Urinary bladder (tissue), 4 donors: Measurements from ENCODE around the gene CEL. TPM values are rescaled to one million over a fixed set of nuclear protein-coding genes. Genes with fewer than 3 reads are reported as not detected.
"Not testable (repeated sequence)": the region's sequence is repeated elsewhere in the genome, so short reads cannot be mapped to it uniquely, and the experiment has no call there.

Source experiments
- DNase-seq: peaks from one replicate; pipeline ENCODE4 v3.0.0-alpha.2; 2015; ENCODE audit errors: extremely low spot score
- H3K27ac ChIP-seq: one replicate; pipeline ENCODE4 v1.5.1; 2013; ENCODE audit warnings: low read depth, mild to moderate bottlenecking, moderate library complexity
- H3K36me3 ChIP-seq: one replicate; pipeline ENCODE4 v1.6.1; 2013; ENCODE audit warnings: mild to moderate bottlenecking, moderate library complexity; ENCODE audit not compliant: insufficient read depth
- H3K4me1 ChIP-seq: one replicate; pipeline ENCODE4 v1.6.1; 2013; ENCODE audit warnings: mild to moderate bottlenecking, moderate library complexity; ENCODE audit not compliant: insufficient read depth
- H3K4me3 ChIP-seq: one replicate; pipeline ENCODE4 v1.5.1; 2013; ENCODE audit warnings: low read depth, low read length
- WGBS: extraction: QIAGEN DNeasy Blood & Tissue Kit; methylation state at CpG from one replicate; pipeline ENCODE4 v1.1.7; 2013; 5-methylcytosine and 5-hydroxymethylcytosine counted together
- polyA plus RNA-seq: library from polyadenylated mRNA; stranded (reverse); fragments of 200-250 nt; gene quantifications from one replicate; pipeline ENCODE4 v1.2.3, GENCODE V29; 2013
- total RNA-seq: library from RNA; depleted of rRNA; stranded (reverse); fragments of >200 nt; gene quantifications from one replicate; pipeline ENCODE4 v1.2.3, GENCODE V29; 2014
- donor health status: healthy with polysubstance abuse.
- donor health status: healthy.

Gene CEL
- total and polyA plus RNA-seq, 2 donors, result 0.95 to 1.4 TPM

DNA sequence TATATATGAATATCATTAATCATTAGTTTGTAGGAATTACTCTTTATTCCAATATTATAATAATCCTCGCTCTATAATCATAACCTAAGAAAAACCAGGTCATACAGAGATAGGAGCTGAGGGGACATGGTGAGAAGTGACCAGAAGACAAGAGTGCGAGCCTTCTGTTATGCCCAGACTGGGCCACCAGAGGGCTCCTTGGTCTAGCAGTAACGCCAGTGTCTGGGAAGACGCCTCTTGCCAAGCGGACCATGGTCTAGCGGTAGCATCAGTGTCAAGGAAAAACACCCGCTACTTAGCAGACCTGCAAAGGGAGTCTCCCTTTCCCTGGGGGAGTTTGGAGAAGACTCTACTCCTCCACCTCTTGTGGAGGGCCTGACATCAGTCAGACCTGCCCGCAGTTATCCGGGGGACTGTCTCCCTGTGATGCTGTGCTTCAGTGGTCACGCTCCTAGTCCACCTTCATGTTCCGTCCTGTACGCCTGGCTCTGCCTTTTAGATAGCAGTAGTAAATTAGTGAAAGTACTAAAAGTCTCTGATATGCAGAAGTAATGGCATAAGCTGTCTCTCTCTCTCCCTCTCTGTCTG, 20.8 kb upstream of the CEL start:
- 93% methylated on average over 12 of the region's 12 CpGs for WGBS
- H3K27ac ChIP-seq, result not testable (repeated sequence)

DNA sequence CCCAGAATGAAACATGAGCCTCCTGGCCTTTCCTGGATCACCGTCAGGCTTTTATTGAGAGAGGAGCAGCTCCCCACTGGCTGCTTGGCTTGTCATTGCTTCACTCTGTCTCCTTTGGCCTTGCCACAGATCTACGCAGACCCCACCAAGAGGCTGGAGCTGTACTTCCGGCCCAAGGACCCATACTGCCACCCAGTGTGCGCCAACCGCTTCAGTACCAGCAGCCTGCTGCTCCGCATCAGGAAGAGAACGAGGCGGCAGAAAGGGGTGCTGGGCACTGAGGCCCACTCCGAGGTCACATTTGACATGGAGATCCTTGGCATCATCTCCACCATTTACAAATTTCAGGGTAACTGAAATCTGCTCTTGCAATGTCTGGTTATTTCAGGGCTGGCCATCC, 19.8 kb upstream of the CEL start:
- 93% methylated on average over 9 of the region's 9 CpGs for WGBS
- Histone ChIP-seq H3K4me3 (no peak overlapping the region), H3K27ac (no peak overlapping the region), H3K36me3 (peaks cover 14% of the 10 kb centered on the region), H3K4me1 (no peaks in the 10 kb centered on the region)
- no peak for DNase-seq

More for the DNA sequence above, 20.8 kb upstream of the CEL start:
- not testable (repeated sequence) for H3K36me3 ChIP-seq, DNase-seq, H3K4me3 ChIP-seq, H3K4me1 ChIP-seq

DNA sequence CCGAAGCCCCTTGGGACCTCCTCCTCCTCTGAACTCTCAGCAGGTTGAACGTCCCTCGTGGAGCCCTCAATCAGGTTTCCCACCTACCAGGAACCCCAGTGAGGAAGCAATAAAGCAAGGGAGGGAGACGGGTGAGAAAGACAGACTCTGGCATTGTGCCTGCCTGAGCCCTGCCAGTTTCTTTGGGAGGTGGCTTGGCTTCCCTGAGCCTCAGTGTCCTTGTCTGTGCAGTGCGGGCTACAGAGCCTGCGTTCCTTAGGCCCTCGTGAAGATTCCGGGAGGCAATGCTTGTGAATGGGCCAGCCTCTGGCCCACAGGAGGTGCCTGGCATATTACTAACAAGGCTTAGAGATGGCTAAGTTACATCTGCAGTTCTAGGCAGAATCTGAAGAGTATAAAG, 19.1 kb upstream of the CEL start:
- peaks cover 14% of the 10 kb centered on the region for H3K36me3 ChIP-seq
- H3K27ac ChIP-seq, result no peak overlapping the region
- no peak for DNase-seq
- no peaks in the 10 kb centered on the region for H3K4me1 ChIP-seq
- WGBS, result 85% methylated on average over 8 of the region's 8 CpGs
- no peak overlapping the region for H3K4me3 ChIP-seq

DNA sequence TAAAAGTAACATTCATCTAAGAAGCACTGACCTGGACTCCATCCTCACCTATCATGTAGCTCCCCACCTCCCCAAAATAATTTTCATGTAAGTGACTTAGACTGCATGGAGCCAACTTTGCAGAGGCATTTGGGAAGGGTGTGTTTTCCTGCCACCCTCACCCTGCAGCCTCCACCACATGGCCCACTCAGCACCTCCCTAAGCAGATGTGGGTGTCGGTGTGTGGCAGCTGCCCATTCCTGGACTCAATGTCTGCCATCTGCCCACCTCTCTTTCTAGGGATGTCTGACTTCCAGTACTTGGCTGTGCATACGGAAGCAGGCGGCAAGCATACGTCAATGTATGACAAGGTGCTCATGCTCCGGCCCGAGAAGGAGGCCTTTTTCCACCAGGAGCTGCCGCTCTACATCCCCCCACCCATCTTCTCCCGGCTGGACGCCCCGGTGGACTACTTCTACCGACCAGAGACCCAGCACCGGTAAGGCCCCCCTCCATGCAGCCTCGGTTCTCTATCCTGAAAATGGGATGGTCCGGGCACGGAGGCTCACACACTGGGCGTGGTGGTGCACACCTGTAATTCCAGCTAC, 18.2 kb upstream of the CEL start:
- H3K4me1 ChIP-seq, result no peaks in the 10 kb centered on the region
- peaks cover 14% of the 10 kb centered on the region for H3K36me3 ChIP-seq
- no peak overlapping the region for H3K4me3 ChIP-seq
- DNase-seq, result no peak
- H3K27ac ChIP-seq, result no peak overlapping the region
- 92% methylated on average over 16 of the region's 16 CpGs for WGBS

DNA sequence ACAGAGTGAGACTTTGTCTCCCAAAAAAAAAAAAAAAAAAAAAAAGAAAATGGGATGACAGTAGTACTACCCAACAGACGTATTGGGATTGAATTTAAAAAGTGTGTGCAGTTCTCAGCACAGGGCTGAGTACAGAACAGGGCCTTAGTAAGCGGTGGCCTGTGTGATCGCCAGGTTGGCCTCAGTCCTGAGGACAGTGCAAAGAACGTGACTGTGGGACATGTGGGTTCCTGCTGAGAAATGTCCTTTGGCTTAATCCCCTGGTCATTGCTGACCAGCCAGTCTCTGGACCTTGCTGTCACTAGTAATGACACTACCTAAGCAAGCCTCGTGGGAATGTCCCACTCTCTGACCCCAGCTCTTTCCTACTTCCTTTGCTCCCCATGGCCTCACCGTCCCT, 17.7 kb upstream of the CEL start:
- no peak for DNase-seq
- no peak overlapping the region for H3K27ac ChIP-seq
- H3K4me3 ChIP-seq, result no peak overlapping the region
- H3K4me1 ChIP-seq, result no peaks in the 10 kb centered on the region
- WGBS, result 92% methylated on average over 6 of the region's 6 CpGs
- H3K36me3 ChIP-seq, result peaks cover 14% of the 10 kb centered on the region

DNA sequence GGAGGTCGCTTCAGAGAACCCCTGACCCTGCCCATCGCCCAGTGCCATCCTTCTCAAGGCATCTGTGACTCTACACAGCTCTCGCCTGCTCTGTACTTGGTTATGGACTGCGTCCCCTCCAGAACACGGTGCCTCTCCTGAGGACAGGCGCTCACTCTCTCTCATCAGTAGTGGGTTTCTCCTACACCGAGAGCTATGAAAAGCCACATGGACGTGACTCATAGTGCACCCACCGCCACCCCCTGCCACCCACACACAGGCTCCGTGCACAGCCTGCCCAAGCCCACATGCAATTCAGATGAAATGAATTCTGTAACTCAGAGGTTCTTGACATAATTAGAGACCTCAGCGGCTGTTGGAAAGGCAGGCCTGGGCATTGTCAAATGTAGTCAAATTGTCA, 17.1 kb upstream of the CEL start:
- no peaks in the 10 kb centered on the region for H3K4me1 ChIP-seq
- no peak for DNase-seq
- peaks cover 14% of the 10 kb centered on the region for H3K36me3 ChIP-seq
- no peak overlapping the region for H3K27ac ChIP-seq
- WGBS, result 94% methylated on average over 11 of the region's 11 CpGs
- no peak overlapping the region for H3K4me3 ChIP-seq

DNA sequence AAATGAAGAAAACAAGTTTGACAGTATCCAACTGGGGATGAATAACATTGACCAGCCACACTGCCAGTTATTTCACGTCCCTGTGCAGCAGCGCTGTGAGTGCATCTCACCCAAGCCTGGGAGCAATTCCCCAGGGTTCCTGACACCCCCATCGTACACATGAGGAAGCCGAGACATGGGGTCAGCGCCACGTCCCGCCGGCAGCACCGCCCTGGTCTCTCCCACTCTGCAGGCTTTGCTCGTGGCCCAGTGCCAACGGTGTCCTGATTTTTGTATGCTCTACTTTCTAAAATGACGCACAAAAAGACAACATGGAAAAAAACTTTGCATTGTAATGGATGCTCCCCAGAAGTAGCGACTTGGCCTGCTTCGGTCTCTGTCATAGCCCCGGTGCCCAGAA, 16.6 kb upstream of the CEL start:
- H3K36me3 ChIP-seq, result peaks cover 14% of the 10 kb centered on the region
- H3K27ac ChIP-seq, result no peak overlapping the region
- no peak for DNase-seq
- 94% methylated on average over 15 of the region's 15 CpGs for WGBS
- no peak overlapping the region for H3K4me3 ChIP-seq
- no peaks in the 10 kb centered on the region for H3K4me1 ChIP-seq

DNA sequence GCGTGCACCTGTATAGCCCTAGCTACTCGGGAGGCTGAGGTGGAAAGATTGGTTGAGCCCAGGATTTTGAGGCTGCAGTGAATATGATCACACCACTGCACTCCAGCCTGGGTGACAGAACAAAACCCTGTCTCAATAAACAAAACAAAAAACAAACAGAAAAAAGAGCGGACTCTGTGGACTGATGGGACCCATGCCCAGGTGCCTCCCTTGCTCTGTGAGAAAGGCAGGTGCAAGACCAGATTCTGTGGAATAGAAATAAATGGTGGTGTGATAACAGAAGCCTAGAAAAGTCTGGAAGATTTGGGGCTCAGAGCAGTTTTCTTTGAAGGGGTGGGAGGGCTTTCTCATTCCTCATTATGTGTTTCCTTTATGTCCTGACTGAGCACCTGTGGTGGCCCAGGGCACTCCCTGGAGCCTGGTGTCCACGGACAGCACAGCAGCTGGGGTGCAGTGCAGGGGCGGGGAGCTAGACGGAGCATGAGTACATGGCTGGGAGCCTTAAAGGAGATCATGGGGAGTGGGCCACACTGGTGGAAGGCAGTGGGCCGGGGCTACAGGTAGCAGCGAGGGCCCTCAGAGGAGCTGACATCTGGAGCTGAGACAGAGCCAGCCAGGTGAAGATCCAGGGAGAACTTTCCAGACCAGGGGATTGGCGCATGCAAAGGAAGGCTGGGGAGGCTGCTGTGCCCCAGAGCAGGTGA, 15.4 kb upstream of the CEL start:
- no peak overlapping the region for H3K4me3 ChIP-seq
- H3K36me3 ChIP-seq, result peaks cover 14% of the 10 kb centered on the region
- no peak overlapping the region for H3K27ac ChIP-seq
- DNase-seq, result no peak
- 94% methylated on average over 9 of the region's 9 CpGs for WGBS
- no peaks in the 10 kb centered on the region for H3K4me1 ChIP-seq

DNA sequence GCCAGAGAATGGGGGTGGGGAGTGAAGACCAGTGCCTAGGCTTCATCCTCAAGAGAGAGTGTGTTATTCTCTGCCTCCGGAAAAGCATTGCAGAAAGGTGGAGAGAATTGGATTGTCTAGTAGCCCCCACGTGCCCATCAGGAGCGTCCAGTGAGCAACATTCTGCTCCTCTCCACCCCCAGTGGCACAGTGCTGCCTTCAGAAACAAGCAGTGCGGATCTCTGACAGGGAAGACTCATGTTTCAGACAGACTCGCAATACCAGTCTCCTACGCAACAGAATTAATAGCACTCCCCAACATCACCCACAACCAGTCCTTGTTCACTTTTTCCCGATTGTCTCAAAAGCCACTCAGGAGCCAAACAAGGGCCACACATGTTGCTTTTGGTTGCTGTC, 14.9 kb upstream of the CEL start:
- H3K4me3 ChIP-seq, result no peak overlapping the region
- H3K36me3 ChIP-seq, result peaks cover 14% of the 10 kb centered on the region
- 95% methylated on average over 7 of the region's 7 CpGs for WGBS
- H3K27ac ChIP-seq, result no peak overlapping the region
- DNase-seq, result no peak
- no peaks in the 10 kb centered on the region for H3K4me1 ChIP-seq

DNA sequence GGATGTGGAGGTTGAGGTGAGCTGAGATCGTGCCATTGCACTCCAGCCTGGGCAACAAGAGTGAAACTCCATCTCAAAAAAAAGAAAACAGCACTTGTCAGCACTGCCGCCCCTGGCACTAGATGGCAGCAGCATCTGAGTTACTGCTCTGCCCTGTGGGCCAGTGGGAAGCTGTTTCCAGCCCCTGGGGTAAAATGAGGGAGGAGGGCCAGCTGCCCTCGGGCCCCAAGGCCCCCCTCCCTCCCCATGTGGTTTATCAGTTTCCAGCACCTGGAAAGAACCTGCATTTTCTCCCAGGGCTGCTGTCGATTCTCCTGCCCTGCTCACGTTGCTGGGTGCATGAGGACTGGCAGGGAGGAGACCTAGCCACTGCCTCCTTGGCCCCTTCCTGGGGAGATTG, 13.2 kb upstream of the CEL start:
- H3K36me3 ChIP-seq, result peaks cover 8% of the 10 kb centered on the region

DNA sequence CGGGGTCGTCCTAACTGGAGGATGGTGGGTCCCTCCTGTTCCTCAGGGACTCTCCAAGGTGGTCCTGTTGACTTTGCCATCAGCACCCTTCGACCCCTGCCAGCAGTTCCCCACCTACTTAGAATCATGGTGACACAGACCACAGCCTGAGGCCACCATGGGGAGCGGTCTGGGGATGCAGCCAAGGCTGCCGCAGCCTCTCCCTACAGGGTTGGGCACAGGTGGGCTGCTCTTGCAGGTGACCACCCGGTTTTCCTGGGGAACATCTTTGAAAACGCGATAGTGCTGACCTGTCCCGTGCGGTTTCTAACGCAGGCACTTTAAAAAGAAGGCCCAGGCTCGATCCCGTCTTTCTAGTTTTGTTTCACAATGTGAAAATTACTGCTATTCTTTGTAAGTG, 12.7 kb upstream of the CEL start:
- Histone ChIP-seq H3K4me1 (no peaks in the 10 kb centered on the region), H3K27ac (no peak overlapping the region), H3K36me3 (peaks cover 6% of the 10 kb centered on the region), H3K4me3 (no peak overlapping the region)
- WGBS, result 94% methylated on average over 13 of the region's 13 CpGs
- DNase-seq, result no peak

More for the DNA sequence above, 13.2 kb upstream of the CEL start:
- no peak overlapping the region for H3K27ac ChIP-seq
- H3K4me1 ChIP-seq, result no peaks in the 10 kb centered on the region
- 72% methylated on average over 5 of the region's 5 CpGs for WGBS
- DNase-seq, result no peak
- H3K4me3 ChIP-seq, result no peak overlapping the region

DNA sequence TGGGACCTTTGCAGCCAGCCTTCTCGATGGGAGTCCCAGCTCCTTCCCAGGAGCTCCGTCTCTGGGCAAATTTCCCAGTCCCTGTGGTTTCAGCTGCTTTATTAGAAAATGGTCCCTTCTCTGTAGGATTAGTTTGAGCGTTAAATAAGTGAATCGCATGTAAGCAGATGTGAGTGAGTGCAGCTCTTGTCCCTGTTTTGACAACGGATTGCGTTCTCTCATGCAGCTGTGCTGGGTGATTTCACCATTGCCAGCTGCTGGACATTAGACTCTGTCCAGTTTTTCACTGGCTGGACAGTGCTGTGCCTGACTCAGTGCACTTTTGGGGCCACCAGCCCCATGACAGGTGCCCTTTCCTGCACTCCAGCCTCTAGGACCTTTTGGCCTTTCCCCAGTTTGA, 11.6 kb upstream of the CEL start:
- no peak for DNase-seq
- H3K4me1 ChIP-seq, result no peaks in the 10 kb centered on the region
- H3K4me3 ChIP-seq, result no peak overlapping the region
- 70% methylated on average over 6 of the region's 6 CpGs for WGBS
- H3K36me3 ChIP-seq, result peaks cover 6% of the 10 kb centered on the region
- no peak overlapping the region for H3K27ac ChIP-seq

DNA sequence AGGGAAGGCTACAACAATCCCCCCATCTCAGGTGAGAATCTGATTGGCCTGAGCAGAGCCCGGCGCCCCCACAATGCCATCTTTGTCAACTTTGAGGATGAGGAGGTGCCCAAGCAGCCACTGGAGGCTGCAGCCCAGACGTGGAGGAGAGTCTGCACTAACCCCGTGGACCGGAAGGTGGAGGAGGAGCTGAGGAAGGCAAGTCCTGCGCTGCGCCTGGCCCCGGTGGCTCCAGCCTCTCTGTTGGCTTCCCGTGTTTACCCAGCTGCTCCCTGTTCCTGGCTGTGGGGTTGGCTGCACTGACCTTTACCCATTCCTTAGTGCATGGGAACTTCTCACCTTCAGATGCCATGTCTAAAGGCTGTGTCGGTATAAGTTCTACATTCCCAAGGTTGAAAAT, 11.0 kb upstream of the CEL start:
- Histone ChIP-seq H3K4me3 (no peak overlapping the region), H3K4me1 (no peaks in the 10 kb centered on the region), H3K27ac (no peak overlapping the region), H3K36me3 (peaks cover 6% of the 10 kb centered on the region)
- DNase-seq, result no peak
- 92% methylated on average over 10 of the region's 10 CpGs for WGBS

DNA sequence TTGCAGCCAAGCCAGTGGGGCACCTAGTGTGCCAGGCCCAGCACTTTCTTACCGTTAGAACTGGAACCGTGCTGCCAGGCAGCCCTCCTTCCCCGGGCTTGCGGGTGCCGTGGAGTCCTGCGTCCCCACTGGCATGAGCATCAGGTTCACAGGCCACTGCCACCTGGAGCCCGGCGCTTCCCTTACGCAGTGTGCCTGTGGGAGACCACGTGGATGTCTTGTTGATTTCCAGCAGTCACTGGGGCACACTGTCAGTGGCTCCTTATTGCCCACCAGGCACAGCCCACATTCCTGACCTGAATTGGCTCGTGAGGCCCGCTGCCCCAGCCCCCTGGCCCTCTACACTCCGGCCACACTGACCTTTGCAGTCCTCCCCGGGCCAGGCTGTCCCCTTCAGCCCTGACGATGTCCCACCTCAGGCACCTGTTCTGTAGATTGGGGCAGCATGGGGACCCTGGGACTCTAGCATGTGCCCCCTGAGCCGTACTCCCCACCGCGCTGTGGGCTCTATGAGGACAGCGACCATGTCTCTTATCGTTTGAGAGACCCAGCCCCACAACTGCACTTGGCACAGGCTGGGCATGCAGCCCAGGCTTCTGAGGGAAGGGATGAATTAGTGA, 10.4 kb upstream of the CEL start:
- Histone ChIP-seq H3K27ac (no peak overlapping the region), H3K4me1 (no peaks in the 10 kb centered on the region), H3K4me3 (no peak overlapping the region), H3K36me3 (peaks cover 6% of the 10 kb centered on the region)
- DNase-seq, result no peak
- WGBS, result 93% methylated on average over 20 of the region's 20 CpGs
